Measurements from ENCODE around the gene SARDH. TPM values are rescaled to one million over a fixed set of nuclear protein-coding genes. Genes with fewer than 3 reads are reported as not detected.

Gene SARDH
- total and polyA plus RNA-seq, 2 of the 13 experiments (the other 11 are each of a cell fraction or from before 2014, with no cell fraction given): 11.6 to 34.9 TPM

- no peak for TF ChIP-seq RERE (CRISPR knock-in tag; IDR thresholded peaks at IDR 0.05; ENCODE audit: low read depth)
- TF ChIP-seq ZFAT (CRISPR knock-in tag; conservative IDR thresholded peaks at IDR 0.05): no peak
- TF ChIP-seq ZNF605 (CRISPR knock-in tag; IDR thresholded peaks at IDR 0.05): peak; percentile 64
- peak; percentile 58; the same call in 1 of the 2 replicates for TF ChIP-seq BRCA1 (CRISPR knock-in tag; IDR thresholded peaks at IDR 0.05)
- peak; percentile 57; the same call in 1 of the 2 replicates for TF ChIP-seq ZNF383 (CRISPR knock-in tag; IDR thresholded peaks at IDR 0.05; ENCODE audit: borderline replicate concordance)
- TF ChIP-seq ZNF451 (CRISPR knock-in tag; IDR thresholded peaks at IDR 0.05): no peak
- no peak for TF ChIP-seq TIGD3 (CRISPR knock-in tag; IDR thresholded peaks at IDR 0.05; ENCODE audit: borderline replicate concordance)
- no peak for TF ChIP-seq NR3C1 (CRISPR knock-in tag; IDR thresholded peaks at IDR 0.05)
- TF ChIP-seq ZNF670 (CRISPR knock-in tag; IDR thresholded peaks at IDR 0.05; ENCODE audit: borderline replicate concordance): peak; percentile 64; the same call in 1 of the 2 replicates
- TF ChIP-seq MLX (CRISPR knock-in tag; IDR thresholded peaks at IDR 0.05): peak; percentile 43; the same call in 1 of the 2 replicates
- peak; percentile 48 to 58; a peak in 3 of 4 replicates for TF ChIP-seq HMGXB4 (CRISPR knock-in tag; IDR thresholded peaks at IDR 0.05; ENCODE audit: borderline replicate concordance in 1 of 2, low read depth in 1 of 2)
- TF ChIP-seq TEAD3 (CRISPR knock-in tag; optimal IDR thresholded peaks at IDR 0.05; ENCODE audit: borderline replicate concordance): peak; percentile 62
- TF ChIP-seq ZNF484 (CRISPR knock-in tag; IDR thresholded peaks at IDR 0.05; ENCODE audit: borderline replicate concordance, low read depth): no peak
- no peak for TF ChIP-seq ZFP36L1 (CRISPR knock-in tag; IDR thresholded peaks at IDR 0.05)
- TF ChIP-seq ZNF207 (IDR thresholded peaks at IDR 0.05; ENCODE audit: borderline replicate concordance): no peak
- TF ChIP-seq CSRNP2 (CRISPR knock-in tag; conservative IDR thresholded peaks at IDR 0.05; ENCODE audit: low read depth): no peak
- TF ChIP-seq MIER2 (CRISPR knock-in tag; IDR thresholded peaks at IDR 0.05): peak; percentile 56; the same call in 1 of the 2 replicates
These were observed 1.5 kb upstream of the SARDH start (continued) for GRCh38 chr9:133739408-133740280.
